ENCODE measurements around the gene ARAP1.

ARAP1 gene

DNA sequence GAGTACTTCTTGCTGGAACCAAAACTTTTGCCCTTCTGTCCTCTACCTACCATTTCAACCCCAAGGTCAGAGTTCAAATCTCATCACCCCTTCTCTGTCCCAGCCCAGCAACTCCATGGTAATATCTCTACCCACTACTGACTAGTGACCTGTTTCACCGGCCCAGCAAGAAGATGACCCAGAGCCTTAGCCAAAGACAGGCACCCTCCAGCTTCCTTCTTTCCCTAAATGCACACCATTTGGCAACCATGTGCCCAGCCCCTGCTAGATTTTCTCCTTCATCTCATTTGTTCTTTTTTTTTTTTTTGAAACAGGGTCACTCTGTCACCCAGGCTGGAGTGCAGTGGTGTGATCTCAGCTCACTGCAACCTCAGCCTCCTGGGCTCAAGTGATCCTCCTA, 14.9 kb downstream of the ARAP1 start:
- Histone ChIP-seq H3K9ac (ENCODE audit: low read length in 5 of 5) (peak overlapping the region in 3 of 5 donors; percentile 16 to 60 (median 18)), H3K36me3 (ENCODE audit: control insufficient read depth in 5 of 5, insufficient read depth in 5 of 5, low read length in 5 of 5) (peaks cover 0 to 3% (median 0%) of the 10 kb centered on the region in 5 donors), H3K4me3 (ENCODE audit: low read depth in 1 of 5, low read length in 5 of 5) (no peak overlapping the region), H3K27me3 (ENCODE audit: control insufficient read depth in 5 of 5, insufficient read depth in 4 of 5, low read length in 5 of 5) (no peaks in the 10 kb centered on the region), H3K27ac (ENCODE audit: low read depth, low read length) (peak overlapping the region; percentile 72), H3K4me1 (ENCODE audit: control insufficient read depth in 5 of 5, insufficient read depth in 5 of 5, low read length in 5 of 5) (peaks cover 6 to 72% (median 49%) of the 10 kb centered on the region in 5 donors), H3K9me3 (ENCODE audit: control insufficient read depth in 5 of 5, low read length in 5 of 5) (no peaks in the 10 kb centered on the region)

DNA sequence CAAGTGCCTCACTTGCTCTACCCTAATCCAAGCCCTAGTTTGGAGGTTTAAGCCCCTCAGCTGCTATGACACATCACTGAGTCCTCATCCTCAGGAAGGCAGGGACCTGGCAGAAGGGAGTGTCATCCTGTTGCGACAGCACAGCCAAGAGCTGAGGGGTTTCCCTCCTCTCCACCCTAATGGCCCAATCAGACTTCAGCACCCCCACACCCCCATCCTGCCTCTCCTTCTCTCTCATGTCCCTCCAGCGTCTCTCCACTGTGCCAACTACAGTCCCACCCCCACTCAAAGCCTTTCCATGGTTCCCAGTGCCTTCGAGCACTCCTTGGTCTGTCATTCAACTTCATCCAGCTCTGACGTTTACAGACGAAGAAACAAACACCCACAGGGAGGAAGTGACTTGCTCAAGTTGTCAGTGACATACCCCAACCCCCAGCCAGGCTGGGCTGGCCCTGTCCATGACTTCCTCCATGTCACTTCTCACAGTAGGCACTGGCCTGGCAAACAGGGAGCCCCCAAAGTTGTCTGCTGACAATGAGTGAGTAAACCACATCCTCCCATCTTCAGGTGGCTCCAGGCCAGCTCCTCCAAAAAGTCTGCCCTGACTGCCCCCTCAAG, 15.6 kb downstream of the ARAP1 start:
- Histone ChIP-seq H3K4me1 (ENCODE audit: control insufficient read depth in 5 of 5, insufficient read depth in 5 of 5, low read length in 5 of 5) (peaks cover 6 to 64% (median 41%) of the 10 kb centered on the region in 5 donors), H3K9ac (ENCODE audit: low read length in 5 of 5) (peak overlapping the region in 3 of 5 donors; percentile 16 to 59 (median 18)), H3K36me3 (ENCODE audit: control insufficient read depth in 5 of 5, insufficient read depth in 5 of 5, low read length in 5 of 5) (peaks cover 0 to 3% (median 0%) of the 10 kb centered on the region in 5 donors), H3K27ac (ENCODE audit: low read depth, low read length) (peak overlapping the region; percentile 72), H3K27me3 (ENCODE audit: control insufficient read depth in 5 of 5, insufficient read depth in 4 of 5, low read length in 5 of 5) (no peaks in the 10 kb centered on the region), H3K9me3 (ENCODE audit: control insufficient read depth in 5 of 5, low read length in 5 of 5) (peaks cover 0 to under 1% (median 0%) of the 10 kb centered on the region in 5 donors), H3K4me3 (ENCODE audit: low read depth in 1 of 5, low read length in 5 of 5) (peak overlapping the region in 1 of 5 donors; percentile 9)

DNA sequence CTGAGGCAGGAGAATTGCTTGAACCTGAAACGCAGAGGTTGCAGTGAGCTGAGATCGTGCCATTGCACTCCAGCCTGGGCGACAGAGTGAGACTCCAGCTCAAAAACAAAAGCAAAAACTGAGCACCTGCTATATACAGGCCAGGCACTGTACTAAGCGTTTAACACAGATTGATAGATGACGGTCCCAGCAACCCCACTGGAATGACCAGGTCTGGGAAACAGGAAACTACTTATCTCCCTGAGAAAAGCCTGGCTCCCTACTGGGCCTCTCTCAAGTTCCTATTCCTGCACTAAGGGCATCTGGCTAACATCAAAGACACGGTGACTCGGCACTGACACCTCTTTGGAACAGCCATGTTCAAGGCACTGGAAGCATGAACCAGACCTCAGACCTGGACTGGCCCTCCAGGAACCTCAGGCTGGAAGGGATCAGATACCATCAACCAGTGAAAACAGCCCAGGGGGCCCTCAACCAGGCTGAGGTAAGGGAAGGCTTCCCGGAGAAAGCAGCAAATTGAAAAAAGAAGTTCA, 16.6 kb downstream of the ARAP1 start:
- H3K27ac ChIP-seq (ENCODE audit: low read depth, low read length): peak overlapping the region; percentile 41
- H3K9ac ChIP-seq (ENCODE audit: low read length in 5 of 5): peak overlapping the region in 2 of 5 donors; percentile 22 to 52
- H3K9me3 ChIP-seq (ENCODE audit: control insufficient read depth in 5 of 5, low read length in 5 of 5): peaks cover 0 to 5% (median 0%) of the 10 kb centered on the region in 5 donors
- H3K4me1 ChIP-seq (ENCODE audit: control insufficient read depth in 5 of 5, insufficient read depth in 5 of 5, low read length in 5 of 5): peaks cover 6 to 54% (median 32%) of the 10 kb centered on the region in 5 donors
- H3K27me3 ChIP-seq (ENCODE audit: control insufficient read depth in 5 of 5, insufficient read depth in 4 of 5, low read length in 5 of 5): no peaks in the 10 kb centered on the region
- H3K4me3 ChIP-seq (ENCODE audit: low read depth in 1 of 5, low read length in 5 of 5): no peak overlapping the region
- peaks cover 0 to 6% (median 0%) of the 10 kb centered on the region in 5 donors for H3K36me3 ChIP-seq (ENCODE audit: control insufficient read depth in 5 of 5, insufficient read depth in 5 of 5, low read length in 5 of 5)

DNA sequence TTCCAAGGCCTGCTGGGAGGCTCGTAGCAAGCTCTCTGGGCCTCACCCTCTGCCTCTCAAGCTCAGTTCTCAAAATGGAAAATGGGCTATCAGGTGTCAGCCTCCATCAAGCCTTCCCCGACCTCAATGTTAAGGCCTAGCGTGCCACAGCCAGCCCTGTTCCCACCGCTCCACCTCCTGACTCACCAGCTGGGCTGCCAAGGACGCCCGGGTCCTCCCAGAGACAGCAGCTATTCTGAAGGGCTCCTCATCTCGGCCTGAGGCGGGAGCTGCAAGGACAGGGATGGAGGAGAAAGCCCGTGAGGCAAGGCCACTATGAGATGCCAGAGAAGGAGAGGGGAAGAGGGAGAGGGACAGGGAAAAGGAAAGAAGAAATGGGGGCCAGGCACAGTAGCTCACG, 19.9 kb downstream of the ARAP1 start:
- no peak overlapping the region for H3K27ac ChIP-seq (ENCODE audit: low read depth, low read length)

DNA sequence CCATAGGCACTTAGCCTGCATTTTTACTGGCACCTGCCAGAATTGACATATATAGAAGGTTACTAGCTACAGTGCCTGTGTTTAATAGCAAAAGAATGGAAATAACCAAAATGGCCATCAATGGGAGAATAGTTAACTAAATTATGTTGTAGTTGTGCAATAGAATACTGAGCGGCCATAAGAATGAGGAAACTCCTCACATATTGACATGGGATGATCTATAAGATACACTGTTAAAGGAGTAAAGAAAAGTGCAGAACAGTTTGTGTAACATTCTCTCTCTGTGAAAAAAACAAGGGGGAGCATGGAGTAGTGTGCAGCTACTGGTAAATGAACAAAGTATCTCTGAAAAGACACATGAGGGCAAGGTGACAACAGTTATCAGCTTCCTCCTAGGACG, 21.5 kb downstream of the ARAP1 start:
- H3K9me3 ChIP-seq (ENCODE audit: control insufficient read depth in 5 of 5, low read length in 5 of 5): peaks cover 0 to 5% (median 0%) of the 10 kb centered on the region in 5 donors
- no peak overlapping the region for H3K4me3 ChIP-seq (ENCODE audit: low read depth in 1 of 5, low read length in 5 of 5)
- no peak overlapping the region for H3K27ac ChIP-seq (ENCODE audit: low read depth, low read length)
- no peaks in the 10 kb centered on the region for H3K27me3 ChIP-seq (ENCODE audit: control insufficient read depth in 5 of 5, insufficient read depth in 4 of 5, low read length in 5 of 5)
- H3K4me1 ChIP-seq (ENCODE audit: control insufficient read depth in 5 of 5, insufficient read depth in 5 of 5, low read length in 5 of 5): peaks cover 0 to 11% (median 3%) of the 10 kb centered on the region in 5 donors
- H3K36me3 ChIP-seq (ENCODE audit: control insufficient read depth in 5 of 5, insufficient read depth in 5 of 5, low read length in 5 of 5): peaks cover 0 to 14% (median 7%) of the 10 kb centered on the region in 5 donors
- H3K9ac ChIP-seq (ENCODE audit: low read length in 5 of 5): no peak overlapping the region

More for the DNA sequence above, 19.9 kb downstream of the ARAP1 start:
- H3K9me3 ChIP-seq (ENCODE audit: control insufficient read depth in 5 of 5, low read length in 5 of 5): peaks cover 0 to 5% (median 0%) of the 10 kb centered on the region in 5 donors
- H3K4me1 ChIP-seq (ENCODE audit: control insufficient read depth in 5 of 5, insufficient read depth in 5 of 5, low read length in 5 of 5): peaks cover 0 to 23% (median 10%) of the 10 kb centered on the region in 5 donors
- no peak overlapping the region for H3K9ac ChIP-seq (ENCODE audit: low read length in 5 of 5)
- H3K36me3 ChIP-seq (ENCODE audit: control insufficient read depth in 5 of 5, insufficient read depth in 5 of 5, low read length in 5 of 5): peaks cover 0 to 6% (median 0%) of the 10 kb centered on the region in 5 donors
- H3K4me3 ChIP-seq (ENCODE audit: low read depth in 1 of 5, low read length in 5 of 5): no peak overlapping the region
- no peaks in the 10 kb centered on the region for H3K27me3 ChIP-seq (ENCODE audit: control insufficient read depth in 5 of 5, insufficient read depth in 4 of 5, low read length in 5 of 5)

DNA sequence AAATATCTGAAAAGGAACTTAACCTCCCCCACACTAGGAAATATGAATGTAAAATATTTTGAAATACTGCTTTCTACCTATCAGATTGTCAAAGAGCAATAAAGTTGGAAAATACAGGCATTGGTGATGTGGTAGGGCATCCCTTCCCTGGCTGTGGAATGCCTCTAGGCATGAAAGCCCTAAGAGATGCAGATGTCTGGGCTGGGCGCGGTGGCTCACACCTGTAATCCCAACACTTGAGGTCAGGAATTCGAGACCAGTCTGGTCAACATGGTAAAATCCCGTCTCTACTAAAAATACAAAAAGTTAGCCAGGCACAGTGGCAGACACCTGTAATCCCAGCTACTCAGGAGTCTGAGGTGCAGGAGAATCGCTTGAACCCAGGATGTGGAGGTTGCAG, 22.0 kb downstream of the ARAP1 start:
- H3K27ac ChIP-seq (ENCODE audit: low read depth, low read length): no peak overlapping the region
- no peak overlapping the region for H3K4me3 ChIP-seq (ENCODE audit: low read depth in 1 of 5, low read length in 5 of 5)
- H3K27me3 ChIP-seq (ENCODE audit: control insufficient read depth in 5 of 5, insufficient read depth in 4 of 5, low read length in 5 of 5): no peaks in the 10 kb centered on the region
- H3K36me3 ChIP-seq (ENCODE audit: control insufficient read depth in 5 of 5, insufficient read depth in 5 of 5, low read length in 5 of 5): peaks cover 0 to 15% (median 7%) of the 10 kb centered on the region in 5 donors
- peaks cover 0 to 10% (median 3%) of the 10 kb centered on the region in 5 donors for H3K4me1 ChIP-seq (ENCODE audit: control insufficient read depth in 5 of 5, insufficient read depth in 5 of 5, low read length in 5 of 5)
- peaks cover 0 to 5% (median 0%) of the 10 kb centered on the region in 5 donors for H3K9me3 ChIP-seq (ENCODE audit: control insufficient read depth in 5 of 5, low read length in 5 of 5)
- no peak overlapping the region for H3K9ac ChIP-seq (ENCODE audit: low read length in 5 of 5)

DNA sequence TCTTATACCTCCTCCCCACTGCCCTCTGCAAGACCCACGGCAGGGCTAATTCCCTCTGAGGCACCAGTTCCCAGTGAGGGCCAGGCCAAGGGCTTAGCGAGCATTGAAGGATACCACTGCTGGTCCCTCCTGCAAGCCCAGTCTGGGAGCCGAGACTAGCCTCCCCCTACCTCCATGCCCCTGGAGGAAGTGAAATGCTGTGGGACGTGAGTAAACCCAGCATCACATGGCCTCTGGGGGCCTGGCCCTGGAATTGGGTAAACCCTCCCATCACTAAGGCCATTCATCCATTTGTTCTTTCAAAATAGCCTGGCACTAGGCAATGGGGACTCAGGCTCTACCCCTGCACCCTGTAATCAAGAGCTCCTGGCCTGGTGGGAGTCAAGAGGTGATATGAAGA, 24.7 kb downstream of the ARAP1 start:
- H3K9ac ChIP-seq (ENCODE audit: low read length in 5 of 5): peak overlapping the region in 1 of 5 donors; percentile 31
- H3K9me3 ChIP-seq (ENCODE audit: control insufficient read depth in 5 of 5, low read length in 5 of 5): peaks cover 0 to 5% (median 0%) of the 10 kb centered on the region in 5 donors
- H3K27me3 ChIP-seq (ENCODE audit: control insufficient read depth in 5 of 5, insufficient read depth in 4 of 5, low read length in 5 of 5): no peaks in the 10 kb centered on the region
- H3K4me3 ChIP-seq (ENCODE audit: low read depth in 1 of 5, low read length in 5 of 5): no peak overlapping the region
- H3K4me1 ChIP-seq (ENCODE audit: control insufficient read depth in 5 of 5, insufficient read depth in 5 of 5, low read length in 5 of 5): peaks cover 0 to 20% (median 16%) of the 10 kb centered on the region in 5 donors
- H3K27ac ChIP-seq (ENCODE audit: low read depth, low read length): no peak overlapping the region
- peaks cover 0 to 22% (median 7%) of the 10 kb centered on the region in 5 donors for H3K36me3 ChIP-seq (ENCODE audit: control insufficient read depth in 5 of 5, insufficient read depth in 5 of 5, low read length in 5 of 5)

DNA sequence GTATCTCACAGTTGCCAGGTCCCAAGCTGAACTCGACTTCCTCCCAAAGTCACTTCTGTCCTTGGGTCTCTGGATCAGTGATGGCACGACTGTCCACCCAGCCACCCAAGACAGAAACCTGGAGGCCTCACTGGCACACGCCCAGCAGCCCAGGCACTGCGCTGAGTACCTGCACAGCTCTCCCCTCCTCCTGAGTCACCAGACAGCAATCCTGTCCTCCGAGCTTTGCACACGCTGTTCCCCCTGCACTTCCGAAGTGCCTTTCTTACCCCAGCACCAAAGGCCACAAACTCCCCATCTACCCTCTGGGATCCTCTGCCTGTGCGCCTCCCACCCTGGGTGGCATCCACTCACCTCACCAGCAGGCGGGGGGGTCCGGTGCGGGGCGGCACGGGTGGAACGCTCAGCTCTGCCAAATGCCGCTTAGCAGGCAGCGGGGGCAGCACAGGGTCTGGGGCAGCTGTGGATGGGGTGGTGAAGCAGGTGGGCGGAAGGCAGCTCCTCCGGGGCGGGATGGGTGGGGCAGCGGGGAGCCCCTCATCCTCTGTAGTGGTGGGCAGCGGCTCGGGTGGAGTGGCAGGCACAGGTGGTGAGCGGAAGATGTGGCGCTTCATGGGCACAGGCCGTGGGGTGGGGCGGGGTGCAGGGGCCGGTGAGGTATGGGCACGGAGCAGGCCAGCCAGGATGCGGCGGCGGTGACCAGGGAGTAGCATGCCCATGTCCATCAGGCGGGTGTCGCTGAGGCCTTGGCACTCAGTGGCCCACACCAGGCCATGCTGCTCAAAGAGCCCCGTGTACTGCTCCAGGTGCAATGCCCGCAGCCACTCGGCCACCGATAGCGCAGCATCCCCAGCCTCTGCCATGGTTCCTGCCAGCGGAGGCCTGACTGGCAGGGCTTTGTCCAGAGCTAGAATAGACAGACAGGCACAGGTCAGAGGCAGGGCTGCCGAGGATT, 25.7 kb downstream of the ARAP1 start:
- H3K9ac ChIP-seq (ENCODE audit: low read length in 5 of 5): peak overlapping the region in 1 of 5 donors; percentile 31
- peaks cover 0 to 29% (median 19%) of the 10 kb centered on the region in 5 donors for H3K4me1 ChIP-seq (ENCODE audit: control insufficient read depth in 5 of 5, insufficient read depth in 5 of 5, low read length in 5 of 5)
- H3K27me3 ChIP-seq (ENCODE audit: control insufficient read depth in 5 of 5, insufficient read depth in 4 of 5, low read length in 5 of 5): no peaks in the 10 kb centered on the region
- no peak overlapping the region for H3K27ac ChIP-seq (ENCODE audit: low read depth, low read length)
- H3K9me3 ChIP-seq (ENCODE audit: control insufficient read depth in 5 of 5, low read length in 5 of 5): peaks cover 0 to 4% (median 0%) of the 10 kb centered on the region in 5 donors
- no peak overlapping the region for H3K4me3 ChIP-seq (ENCODE audit: low read depth in 1 of 5, low read length in 5 of 5)
- H3K36me3 ChIP-seq (ENCODE audit: control insufficient read depth in 5 of 5, insufficient read depth in 5 of 5, low read length in 5 of 5): peaks cover 0 to 22% (median 7%) of the 10 kb centered on the region in 5 donors

DNA sequence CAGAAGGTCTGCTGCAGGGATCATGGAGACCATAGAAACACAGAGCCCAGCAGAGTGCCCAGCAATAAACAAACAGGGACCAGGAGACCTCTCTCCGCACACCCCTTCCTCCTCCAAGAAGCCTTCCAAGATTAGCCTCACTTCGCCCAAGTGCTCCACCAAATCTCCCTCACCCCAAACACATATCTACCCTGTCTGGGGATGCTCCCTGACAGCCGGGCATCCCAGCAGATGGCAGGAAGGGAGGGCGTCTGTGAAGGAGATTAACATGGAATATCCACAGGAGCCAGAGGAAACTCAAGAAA, 26.5 kb downstream of the ARAP1 start:
- Histone ChIP-seq H3K4me3 (ENCODE audit: low read depth in 1 of 5, low read length in 5 of 5) (no peak overlapping the region), H3K9me3 (ENCODE audit: control insufficient read depth in 5 of 5, low read length in 5 of 5) (no peaks in the 10 kb centered on the region), H3K9ac (ENCODE audit: low read length in 5 of 5) (peak overlapping the region in 1 of 5 donors; percentile 9), H3K36me3 (ENCODE audit: control insufficient read depth in 5 of 5, insufficient read depth in 5 of 5, low read length in 5 of 5) (peaks cover 0 to 22% (median 7%) of the 10 kb centered on the region in 5 donors), H3K4me1 (ENCODE audit: control insufficient read depth in 5 of 5, insufficient read depth in 5 of 5, low read length in 5 of 5) (peaks cover 2 to 37% (median 28%) of the 10 kb centered on the region in 5 donors), H3K27me3 (ENCODE audit: control insufficient read depth in 5 of 5, insufficient read depth in 4 of 5, low read length in 5 of 5) (no peaks in the 10 kb centered on the region), H3K27ac (ENCODE audit: low read depth, low read length) (no peak overlapping the region)
